HFFc6 (cell line): ENCODE data around the gene GRIN2A. TPM values are rescaled to one million over a fixed set of nuclear protein-coding genes. Genes with fewer than 3 reads are reported as not detected.

Experiments
- DNase-seq: peaks from one replicate; pipeline ENCODE4 v3.0.0-alpha.2; 2018
- H3K27ac Mint-ChIP-seq: 2 replicates; pipeline ENCODE4 v1.8.0; 2020; ENCODE audit warnings: mild to moderate bottlenecking, mixed read lengths
- H3K27me3 Mint-ChIP-seq: 2 replicates; pipeline ENCODE4 v1.8.0; 2021; ENCODE audit warnings: mild to moderate bottlenecking, moderate library complexity, mixed read lengths; ENCODE audit not compliant: insufficient read depth
- H3K36me3 Mint-ChIP-seq: 2 replicates; pipeline ENCODE4 v1.8.0; 2021; ENCODE audit warnings: low read depth, mixed read lengths
- H3K4me1 Mint-ChIP-seq: 2 replicates; pipeline ENCODE4 v1.8.0; 2020; ENCODE audit warnings: low read depth, mixed read lengths
- H3K4me3 Mint-ChIP-seq: 2 replicates; pipeline ENCODE4 v1.8.0; 2020; ENCODE audit warnings: mild to moderate bottlenecking, moderate library complexity, mixed read lengths
- H3K9me3 Mint-ChIP-seq: 2 replicates; pipeline ENCODE4 v1.8.0; 2020; ENCODE audit warnings: mild to moderate bottlenecking, mixed read lengths
- total RNA-seq, 6 experiments: library from RNA; stranded (reverse); fragmentation: NEBNext Ultra II Directional; extraction: Animal tissue kit (Norgen Biotek cat#: 25700); gene quantifications; 2 replicates in 1 of 6; 3 replicates in 5 of 6; pipeline ENCODE4 v1.2.3, GENCODE V29; 2021
- TF ChIP-seq, protein P1 (sequence below): fragments of 200-600 bp; sonication (generic); IDR thresholded peaks from 2 replicates; pipeline ENCODE4 v1.5.0; 2021; ENCODE audit warnings: antibody characterized with exemption, mild to moderate bottlenecking

Gene GRIN2A
- total RNA-seq, 6 experiments from 2014 or later, result 0.02 to 0.18 (median 0.08) TPM; not detected in 1

DNA sequence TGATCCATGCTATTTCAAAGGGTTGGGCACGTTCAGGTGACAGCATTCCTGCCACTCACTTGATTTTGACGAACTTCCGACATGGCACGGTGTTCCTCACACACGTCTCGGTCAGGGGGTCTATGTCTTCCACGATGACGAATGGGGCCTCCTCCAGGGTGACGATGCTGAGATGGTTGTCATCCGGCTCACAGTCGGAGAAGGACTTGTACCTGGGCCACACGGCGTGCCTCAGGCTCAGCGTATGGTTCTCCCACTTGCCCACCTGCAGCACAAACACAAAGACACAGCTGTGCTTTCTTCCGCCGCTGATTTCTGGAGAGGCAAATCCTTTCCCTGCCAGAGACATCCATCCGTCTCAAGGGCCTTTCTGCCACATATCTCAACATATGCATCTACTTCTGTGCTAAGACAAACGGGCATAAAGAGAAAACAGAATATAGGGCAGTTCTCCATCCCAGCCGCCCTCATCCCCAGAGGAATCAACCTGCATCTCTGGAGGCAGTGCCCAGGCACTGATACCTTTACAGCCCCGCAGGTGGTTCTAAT lies 332.5 kb downstream of the GRIN2A start:
- Mint-ChIP-seq H3K27me3 (no peaks in the 10 kb centered on the region), H3K36me3 (no peaks in the 10 kb centered on the region), H3K4me1 (no peaks in the 10 kb centered on the region), H3K9me3 (peaks cover 24% of the 10 kb centered on the region), H3K4me3 (no peak overlapping the region), H3K27ac (no peak overlapping the region)
- TF ChIP-seq, protein P1, sequence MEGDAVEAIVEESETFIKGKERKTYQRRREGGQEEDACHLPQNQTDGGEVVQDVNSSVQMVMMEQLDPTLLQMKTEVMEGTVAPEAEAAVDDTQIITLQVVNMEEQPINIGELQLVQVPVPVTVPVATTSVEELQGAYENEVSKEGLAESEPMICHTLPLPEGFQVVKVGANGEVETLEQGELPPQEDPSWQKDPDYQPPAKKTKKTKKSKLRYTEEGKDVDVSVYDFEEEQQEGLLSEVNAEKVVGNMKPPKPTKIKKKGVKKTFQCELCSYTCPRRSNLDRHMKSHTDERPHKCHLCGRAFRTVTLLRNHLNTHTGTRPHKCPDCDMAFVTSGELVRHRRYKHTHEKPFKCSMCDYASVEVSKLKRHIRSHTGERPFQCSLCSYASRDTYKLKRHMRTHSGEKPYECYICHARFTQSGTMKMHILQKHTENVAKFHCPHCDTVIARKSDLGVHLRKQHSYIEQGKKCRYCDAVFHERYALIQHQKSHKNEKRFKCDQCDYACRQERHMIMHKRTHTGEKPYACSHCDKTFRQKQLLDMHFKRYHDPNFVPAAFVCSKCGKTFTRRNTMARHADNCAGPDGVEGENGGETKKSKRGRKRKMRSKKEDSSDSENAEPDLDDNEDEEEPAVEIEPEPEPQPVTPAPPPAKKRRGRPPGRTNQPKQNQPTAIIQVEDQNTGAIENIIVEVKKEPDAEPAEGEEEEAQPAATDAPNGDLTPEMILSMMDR, result no peak
- no peak for DNase-seq

DNA sequence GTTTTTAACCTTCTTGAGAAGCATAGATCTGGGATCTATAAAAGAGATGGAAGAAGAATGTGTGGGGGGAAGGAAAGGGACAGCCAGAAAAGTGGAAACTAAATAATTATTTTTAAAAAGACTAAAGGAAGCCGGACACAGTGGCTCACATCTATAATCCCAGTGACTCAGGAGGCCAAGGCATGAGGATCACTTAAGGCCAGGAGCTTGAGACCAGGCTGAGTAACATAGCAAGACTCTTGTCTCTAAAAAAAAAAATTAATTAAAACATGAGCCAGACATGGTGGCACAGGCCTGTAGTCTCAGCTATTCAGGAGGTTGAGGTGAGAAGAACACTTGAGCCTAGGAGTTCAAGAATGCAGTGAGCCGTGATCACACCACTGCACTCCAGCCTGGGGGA lies 335.1 kb downstream of the GRIN2A start:
- Mint-ChIP-seq H3K36me3 (no peaks in the 10 kb centered on the region), H3K9me3 (peaks cover 31% of the 10 kb centered on the region), H3K27ac (no peak overlapping the region), H3K27me3 (peaks cover 2% of the 10 kb centered on the region; the same call in 1 of the 2 replicates), H3K4me1 (no peaks in the 10 kb centered on the region), H3K4me3 (no peak overlapping the region)
- TF ChIP-seq, protein P1, result no peak
- DNase-seq, result no peak

DNA sequence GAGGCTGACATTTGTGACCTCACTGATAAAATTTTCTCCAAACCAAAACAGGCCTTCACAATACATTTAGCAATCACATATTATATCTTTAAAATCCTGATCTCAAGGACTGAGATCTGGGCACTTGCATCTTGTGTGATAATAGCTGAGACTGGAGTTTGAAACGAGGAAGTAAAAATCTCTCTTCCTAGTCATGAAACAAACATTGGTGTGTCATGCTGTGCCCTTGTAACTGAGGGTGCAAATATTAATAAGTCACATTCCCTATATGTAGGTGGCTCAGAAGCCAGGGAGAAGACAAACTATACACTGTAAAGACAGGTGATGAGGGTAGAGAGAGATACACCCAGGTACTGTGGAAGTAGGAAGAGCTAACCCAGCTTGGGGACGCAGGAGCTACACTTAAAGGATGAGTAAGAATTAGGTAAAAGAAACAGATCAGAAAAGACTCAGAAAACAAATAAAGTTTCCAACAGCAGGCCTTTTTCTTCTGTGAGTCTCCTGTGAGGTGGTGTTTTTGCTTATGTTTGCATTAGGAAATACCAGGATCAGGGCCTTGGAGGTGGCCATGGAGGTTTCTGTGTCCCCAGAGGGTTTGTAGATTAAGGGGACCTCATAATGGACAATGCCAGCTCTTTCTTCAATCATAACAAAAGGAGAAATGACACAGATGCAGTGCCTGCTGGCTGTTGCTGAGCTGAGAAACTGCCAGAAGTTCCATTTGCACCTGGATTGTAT lies 335.7 kb downstream of the GRIN2A start:
- Mint-ChIP-seq H3K4me3 (no peak overlapping the region), H3K27ac (no peak overlapping the region), H3K36me3 (no peaks in the 10 kb centered on the region), H3K9me3 (peaks cover 31% of the 10 kb centered on the region; the same call in 1 of the 2 replicates), H3K27me3 (peaks cover 2% of the 10 kb centered on the region; the same call in 1 of the 2 replicates), H3K4me1 (no peaks in the 10 kb centered on the region)
- TF ChIP-seq, protein P1, result no peak
- DNase-seq, result no peak

DNA sequence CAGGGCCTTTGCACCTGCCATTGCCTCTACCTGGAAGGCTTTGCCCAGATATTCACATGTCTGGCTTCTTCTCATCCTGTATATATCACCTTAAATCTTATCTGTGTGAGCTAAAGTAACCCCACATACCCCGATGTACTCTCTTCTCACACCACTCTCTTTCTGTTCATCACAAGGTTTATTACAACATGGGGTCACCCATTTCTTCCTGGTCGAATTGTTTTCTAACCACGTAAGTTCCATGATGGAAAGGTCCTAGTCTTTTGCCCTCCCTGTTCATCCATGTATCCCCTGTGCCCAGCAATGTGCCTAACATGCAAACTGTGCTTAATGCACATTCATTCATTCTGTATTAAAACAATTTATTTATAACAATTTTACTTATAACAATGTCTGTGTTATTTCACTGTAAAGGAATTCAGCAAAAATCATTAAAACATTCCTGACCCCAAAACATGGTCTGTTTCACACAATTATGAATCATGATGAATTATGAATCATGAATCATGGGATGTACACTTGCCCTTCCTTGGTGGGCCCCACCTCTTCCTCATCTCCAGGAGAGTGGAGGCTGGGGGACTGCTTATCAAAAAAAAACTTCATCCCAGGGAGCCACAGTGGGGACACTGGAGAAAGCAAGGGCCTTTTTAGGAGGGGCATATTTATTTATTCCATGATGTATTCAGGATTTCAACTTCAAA lies 336.4 kb downstream of the GRIN2A start:
- no peaks in the 10 kb centered on the region for H3K4me1 Mint-ChIP-seq
- H3K27me3 Mint-ChIP-seq, result peaks cover 2% of the 10 kb centered on the region; the same call in 1 of the 2 replicates
- peaks cover 26% of the 10 kb centered on the region for H3K9me3 Mint-ChIP-seq
- no peak overlapping the region for H3K4me3 Mint-ChIP-seq
- no peak for DNase-seq
- H3K36me3 Mint-ChIP-seq, result no peaks in the 10 kb centered on the region
- H3K27ac Mint-ChIP-seq, result no peak overlapping the region
- TF ChIP-seq, protein P1, result no peak

DNA sequence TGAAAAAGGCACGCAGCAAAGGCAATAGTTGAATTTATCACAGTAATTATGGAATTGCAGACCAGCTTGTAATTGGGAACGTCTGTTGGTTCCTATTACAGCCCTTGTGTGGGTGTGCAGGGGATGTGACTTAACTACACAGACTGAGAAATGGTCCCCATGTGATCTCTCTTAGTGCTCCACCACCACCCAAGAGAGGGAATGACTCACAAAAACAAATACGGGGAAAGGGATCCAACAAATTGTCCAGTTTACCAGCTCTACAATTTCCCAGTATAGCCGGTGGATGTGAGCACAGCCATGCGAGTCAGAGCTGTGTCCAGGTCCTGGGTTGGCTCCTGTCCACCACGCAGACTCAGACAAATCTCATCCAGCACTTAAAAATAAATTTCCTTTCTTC lies 337.9 kb downstream of the GRIN2A start:
- Mint-ChIP-seq H3K36me3 (no peaks in the 10 kb centered on the region), H3K27ac (no peak overlapping the region), H3K4me1 (no peaks in the 10 kb centered on the region), H3K4me3 (no peak overlapping the region), H3K9me3 (peaks cover 25% of the 10 kb centered on the region), H3K27me3 (peaks cover 2% of the 10 kb centered on the region; the same call in 1 of the 2 replicates)
- no peak for DNase-seq
- TF ChIP-seq, protein P1, result no peak
